Activated CD8-positive, alpha-beta memory T cell treated with anti-CD3 and anti-CD28 coated beads, Interleukin-2, amount 50 U/mL, for 48 hours (primary cell): ENCODE data around the gene AAMDC.
"Not testable (repeated sequence)": the region's sequence is repeated elsewhere in the genome, so short reads cannot be mapped to it uniquely, and the experiment has no call there.

ENCODE experiments used
- DNase-seq: peaks from one replicate; pipeline ENCODE4 v3.0.0-alpha.2; 2020

AAMDC gene

DNA sequence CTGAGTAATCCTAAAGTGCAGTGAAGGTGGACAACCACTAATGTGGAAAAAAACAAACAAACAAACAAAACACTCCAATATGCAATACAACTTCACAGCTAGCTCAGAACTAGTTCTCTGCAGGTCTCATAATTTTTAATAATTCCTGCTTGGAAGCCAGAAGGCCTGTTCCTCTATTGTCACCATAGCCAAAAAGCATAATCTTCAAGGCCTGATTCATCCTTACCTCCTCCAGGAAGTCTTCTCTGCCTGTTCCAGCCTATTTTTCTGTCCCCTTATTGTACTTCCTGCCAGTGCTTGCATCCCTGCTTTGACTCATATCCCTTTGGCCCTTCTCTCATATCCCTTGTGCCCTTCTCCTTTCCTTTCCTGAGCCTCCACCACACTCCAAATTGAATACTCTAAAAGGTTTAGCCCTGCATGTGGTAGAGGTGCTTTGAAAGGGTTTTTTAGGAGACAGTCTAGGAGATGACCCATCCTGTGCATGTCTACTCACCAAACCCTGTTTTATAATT is 69.2 kb downstream of the AAMDC start:
- not testable (repeated sequence) for DNase-seq

GRCh38 chr11:77890619-77891056 is 69.7 kb downstream of the AAMDC start:
- not testable (repeated sequence) for DNase-seq

DNA sequence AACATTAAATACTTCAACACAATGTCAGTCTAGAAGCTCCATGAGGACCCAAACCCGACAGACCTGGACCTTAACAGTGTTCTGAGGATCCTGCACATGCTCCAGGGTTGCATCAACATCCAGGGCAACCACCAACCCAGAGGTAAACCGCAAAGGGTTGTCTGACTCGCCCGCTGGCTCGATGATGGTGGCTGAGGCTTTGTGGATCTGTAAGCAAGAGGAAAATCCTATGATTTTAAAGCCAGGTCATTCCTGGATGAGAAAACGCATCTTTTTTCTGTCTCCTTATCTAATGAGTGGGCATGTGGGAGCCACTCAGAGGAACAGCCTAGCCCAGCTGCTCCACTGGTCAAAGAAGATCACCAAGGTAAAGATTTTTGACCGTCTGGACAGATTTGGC is 70.3 kb downstream of the AAMDC start:
- DNase-seq, result not testable (repeated sequence)

DNA sequence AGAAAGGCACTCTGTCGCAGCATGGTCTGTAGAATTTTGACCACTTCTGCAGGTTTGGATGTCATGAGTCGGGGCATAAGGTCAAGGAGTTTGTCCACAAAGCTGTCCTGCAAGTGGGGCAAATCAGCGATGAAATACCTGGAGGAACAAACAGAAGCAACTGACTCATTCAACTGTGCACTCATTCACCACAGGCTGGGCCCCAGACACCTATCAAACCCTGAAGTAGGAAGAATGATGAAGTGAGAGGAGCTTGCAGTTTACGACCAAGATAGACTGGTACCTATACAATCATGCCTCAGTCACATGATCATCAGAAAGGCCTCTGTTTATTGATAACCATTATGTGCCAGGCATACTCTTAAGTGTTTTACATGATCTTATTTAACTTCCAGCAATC is 70.8 kb downstream of the AAMDC start:
- not testable (repeated sequence) for DNase-seq

DNA sequence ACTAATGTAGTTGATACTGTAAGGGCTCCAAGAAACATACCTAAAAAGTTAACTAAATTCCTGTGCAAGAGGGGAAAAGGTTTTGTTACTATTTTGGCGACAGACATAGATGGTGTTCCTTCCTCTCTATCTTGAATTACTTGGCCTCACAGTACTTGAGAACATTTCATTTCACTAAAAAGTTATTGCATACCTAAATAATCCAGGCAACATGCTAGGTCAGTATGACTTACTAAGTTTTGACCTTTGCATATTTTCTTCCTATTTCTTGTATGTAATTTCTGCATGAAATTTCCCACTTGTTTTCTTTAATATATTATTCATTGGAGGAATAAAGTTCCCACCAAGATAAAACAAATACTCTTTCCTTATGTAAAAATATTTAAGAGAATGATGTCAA is 74.0 kb downstream of the AAMDC start:
- DNase-seq, result not testable (repeated sequence)

DNA sequence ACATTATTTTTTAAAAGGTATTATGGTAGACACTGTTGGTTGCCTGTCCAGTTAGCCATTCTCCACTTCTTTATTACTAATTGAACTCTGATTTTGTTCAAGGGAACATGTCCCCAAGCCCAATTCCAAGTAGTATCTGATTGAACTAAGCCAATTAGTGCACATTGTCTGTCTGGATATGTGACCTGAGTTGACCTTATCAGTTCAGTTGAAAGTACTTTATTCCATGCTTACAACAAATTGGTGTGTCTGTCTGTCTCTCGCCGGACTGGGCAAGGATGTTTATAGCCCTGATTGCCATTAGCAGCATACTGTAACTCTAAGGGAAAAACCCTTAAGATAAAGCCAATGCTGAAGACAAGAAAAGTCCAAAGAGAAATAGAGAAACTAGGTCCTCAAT is 87.9 kb downstream of the AAMDC start:
- no peak for DNase-seq

DNA sequence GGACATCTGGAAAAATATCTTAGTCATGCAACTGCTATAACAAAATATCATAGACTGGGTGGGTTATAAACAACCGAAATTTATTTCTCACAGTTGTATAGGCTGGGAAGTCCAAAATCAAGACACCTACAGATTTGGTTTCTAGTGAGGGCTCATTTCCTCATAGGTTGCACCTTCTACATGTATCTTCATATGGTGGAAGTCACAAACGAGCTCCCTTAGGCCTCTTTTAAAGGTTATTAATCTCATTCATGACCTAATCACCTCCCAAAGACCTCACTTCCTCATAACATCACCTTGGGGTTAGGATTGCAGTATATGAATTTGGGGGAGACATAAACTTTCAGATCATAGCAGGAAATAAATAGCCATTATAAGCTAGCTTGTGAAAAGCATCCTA is 88.3 kb downstream of the AAMDC start:
- DNase-seq, result no peak

DNA sequence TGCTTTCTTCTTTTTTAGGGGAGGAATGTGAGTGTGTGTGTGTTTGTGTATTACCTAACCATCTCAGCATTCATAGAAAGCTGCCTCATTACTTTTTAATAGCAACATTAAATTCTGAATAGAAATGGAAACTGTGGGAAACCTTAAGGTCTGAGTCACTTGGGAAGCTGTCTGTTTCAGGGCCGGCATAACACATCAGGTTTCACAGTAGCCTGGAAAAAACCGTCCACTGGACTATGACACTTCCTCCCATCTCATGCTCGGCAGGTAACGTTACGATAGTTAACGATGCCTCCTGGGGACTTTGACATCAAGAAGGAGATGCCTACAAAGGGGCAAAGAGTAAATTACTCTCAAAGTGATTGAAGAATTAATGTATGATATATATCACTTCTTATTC is 89.9 kb downstream of the AAMDC start:
- DNase-seq, result not testable (repeated sequence)

GRCh38 chr11:77913608-77914306 is 92.8 kb downstream of the AAMDC start:
- DNase-seq, result not testable (repeated sequence)

- DNase-seq, result not testable (repeated sequence)
Observed at GRCh38 chr11:77914307-77914791, 93.4 kb downstream of the AAMDC start.

GRCh38 chr11:77917713-77918112 is 96.8 kb downstream of the AAMDC start:
- DNase-seq, result not testable (repeated sequence)
